ENCODE measurements around the gene APPL1. TPM values are rescaled to one million over a fixed set of nuclear protein-coding genes. Genes with fewer than 3 reads are reported as not detected.

APPL1 gene
- total and polyA plus RNA-seq, 2 of the 13 experiments (the other 11 are each of a cell fraction or from before 2014, with no cell fraction given): 14.3 to 29.0 TPM

DNA sequence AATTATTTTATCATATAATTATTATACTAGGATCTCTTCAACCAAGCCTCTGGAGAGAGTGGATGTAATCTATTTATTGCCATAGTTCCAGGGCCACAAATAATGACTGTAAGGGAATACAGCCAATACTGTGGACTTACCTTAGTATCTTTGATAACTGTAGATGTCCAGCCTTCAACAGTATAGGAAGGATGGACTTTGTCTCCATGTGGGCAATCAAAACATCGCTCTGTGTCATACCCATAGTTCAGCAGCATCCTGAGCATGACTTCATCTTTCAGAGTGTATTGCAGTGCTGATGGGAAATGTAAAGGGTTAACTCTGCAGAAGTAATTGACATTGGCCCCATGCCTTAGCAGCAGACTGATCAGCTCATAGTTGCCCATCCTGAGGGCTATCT, 50.7 kb downstream of the APPL1 start:
- POLR2A ChIA-PET: no interaction called here
- CTCF ChIA-PET (ENCODE audit: low intra/inter-chr PET ratio, low total read pairs): no interaction called here

DNA sequence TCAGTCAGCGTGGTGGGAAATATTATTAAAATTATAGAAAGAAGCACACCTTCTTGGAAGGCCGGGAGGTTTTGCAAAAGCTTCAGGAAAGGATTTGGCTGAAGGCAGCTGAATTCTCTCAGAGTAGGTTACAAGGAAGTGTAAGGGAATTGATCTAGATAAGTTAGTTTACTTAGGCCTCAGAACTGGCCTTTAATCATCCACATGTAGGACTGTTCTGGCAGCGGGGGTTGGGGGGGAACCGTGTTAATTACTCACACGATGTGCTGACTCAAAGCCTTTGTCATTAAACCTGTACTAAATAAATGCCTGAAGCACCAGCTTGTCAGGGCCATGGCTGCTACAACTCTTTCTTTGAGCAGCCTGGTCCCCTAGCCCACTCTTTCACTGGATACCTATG, 52.2 kb downstream of the APPL1 start:
- ChIA-PET CTCF (ENCODE audit: low intra/inter-chr PET ratio, low total read pairs) (no interaction called here), POLR2A (no interaction called here)
- Histone ChIP-seq H3K9ac (ENCODE audit: insufficient read depth, low read depth, low read length) (no peak overlapping the region), H3K36me3 (replicated peaks in 1 of 2; ENCODE audit: control insufficient read depth in 1 of 2, insufficient read depth in 2 of 2, low read length in 2 of 2) (no peaks in the 10 kb centered on the region; a peak in 1 of 5 replicates), H3K27ac (ENCODE audit: extremely low read length, insufficient read depth, low read length) (no peak overlapping the region), H3K4me2 (ENCODE audit: low read depth, low read length) (no peak overlapping the region), H3K79me2 (ENCODE audit: insufficient read depth, low read length) (no peaks in the 10 kb centered on the region), H3K4me1 (ENCODE audit: insufficient read depth, low read length) (no peaks in the 10 kb centered on the region), H3K9me3 (ENCODE audit: low read length) (0 out of 2 replicates have a peak, but pooled peaks cover 4% of the 10 kb centered on the region), H3K27me3 (ENCODE audit: control insufficient read depth in 1 of 2, insufficient read depth in 2 of 2, low read length in 2 of 2) (no peaks in the 10 kb centered on the region), H3K4me3 (replicated peaks in 1 of 3; ENCODE audit: insufficient read depth in 1 of 3, low read depth in 2 of 3, low read length in 3 of 3) (no peak overlapping the region), H2AFZ (ENCODE audit: low read length) (no peak overlapping the region), H4K20me1 (ENCODE audit: insufficient read depth, low read length) (no peaks in the 10 kb centered on the region)
- BruUV-seq (replicated peaks): no TSS peak
- in situ Hi-C loops (cut with HindIII; ENCODE audit: extremely low pct_ligation_motif_present, low pct_unique_long_range_greater_than_20kb): no loop called here
- no peak for ATAC-seq
- no peak for DNase-seq (ENCODE audit: low spot score)
- intact Hi-C loops (cut with micrococcal nuclease; ENCODE audit: unreplicated experiment): no loop called here
- WGBS (ENCODE audit: low lambda C conversion rate): 63% methylated on average over 5 of the region's 5 CpGs
- FAIRE-seq: no peak
- TF ChIP-seq ZMYM2 (CRISPR knock-in tag; IDR thresholded peaks at IDR 0.05): no peak
- TF ChIP-seq, protein P1, sequence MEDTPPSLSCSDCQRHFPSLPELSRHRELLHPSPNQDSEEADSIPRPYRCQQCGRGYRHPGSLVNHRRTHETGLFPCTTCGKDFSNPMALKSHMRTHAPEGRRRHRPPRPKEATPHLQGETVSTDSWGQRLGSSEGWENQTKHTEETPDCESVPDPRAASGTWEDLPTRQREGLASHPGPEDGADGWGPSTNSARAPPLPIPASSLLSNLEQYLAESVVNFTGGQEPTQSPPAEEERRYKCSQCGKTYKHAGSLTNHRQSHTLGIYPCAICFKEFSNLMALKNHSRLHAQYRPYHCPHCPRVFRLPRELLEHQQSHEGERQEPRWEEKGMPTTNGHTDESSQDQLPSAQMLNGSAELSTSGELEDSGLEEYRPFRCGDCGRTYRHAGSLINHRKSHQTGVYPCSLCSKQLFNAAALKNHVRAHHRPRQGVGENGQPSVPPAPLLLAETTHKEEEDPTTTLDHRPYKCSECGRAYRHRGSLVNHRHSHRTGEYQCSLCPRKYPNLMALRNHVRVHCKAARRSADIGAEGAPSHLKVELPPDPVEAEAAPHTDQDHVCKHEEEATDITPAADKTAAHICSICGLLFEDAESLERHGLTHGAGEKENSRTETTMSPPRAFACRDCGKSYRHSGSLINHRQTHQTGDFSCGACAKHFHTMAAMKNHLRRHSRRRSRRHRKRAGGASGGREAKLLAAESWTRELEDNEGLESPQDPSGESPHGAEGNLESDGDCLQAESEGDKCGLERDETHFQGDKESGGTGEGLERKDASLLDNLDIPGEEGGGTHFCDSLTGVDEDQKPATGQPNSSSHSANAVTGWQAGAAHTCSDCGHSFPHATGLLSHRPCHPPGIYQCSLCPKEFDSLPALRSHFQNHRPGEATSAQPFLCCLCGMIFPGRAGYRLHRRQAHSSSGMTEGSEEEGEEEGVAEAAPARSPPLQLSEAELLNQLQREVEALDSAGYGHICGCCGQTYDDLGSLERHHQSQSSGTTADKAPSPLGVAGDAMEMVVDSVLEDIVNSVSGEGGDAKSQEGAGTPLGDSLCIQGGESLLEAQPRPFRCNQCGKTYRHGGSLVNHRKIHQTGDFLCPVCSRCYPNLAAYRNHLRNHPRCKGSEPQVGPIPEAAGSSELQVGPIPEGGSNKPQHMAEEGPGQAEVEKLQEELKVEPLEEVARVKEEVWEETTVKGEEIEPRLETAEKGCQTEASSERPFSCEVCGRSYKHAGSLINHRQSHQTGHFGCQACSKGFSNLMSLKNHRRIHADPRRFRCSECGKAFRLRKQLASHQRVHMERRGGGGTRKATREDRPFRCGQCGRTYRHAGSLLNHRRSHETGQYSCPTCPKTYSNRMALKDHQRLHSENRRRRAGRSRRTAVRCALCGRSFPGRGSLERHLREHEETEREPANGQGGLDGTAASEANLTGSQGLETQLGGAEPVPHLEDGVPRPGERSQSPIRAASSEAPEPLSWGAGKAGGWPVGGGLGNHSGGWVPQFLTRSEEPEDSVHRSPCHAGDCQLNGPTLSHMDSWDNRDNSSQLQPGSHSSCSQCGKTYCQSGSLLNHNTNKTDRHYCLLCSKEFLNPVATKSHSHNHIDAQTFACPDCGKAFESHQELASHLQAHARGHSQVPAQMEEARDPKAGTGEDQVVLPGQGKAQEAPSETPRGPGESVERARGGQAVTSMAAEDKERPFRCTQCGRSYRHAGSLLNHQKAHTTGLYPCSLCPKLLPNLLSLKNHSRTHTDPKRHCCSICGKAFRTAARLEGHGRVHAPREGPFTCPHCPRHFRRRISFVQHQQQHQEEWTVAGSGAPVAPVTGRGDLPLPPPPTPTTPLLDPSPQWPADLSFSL (CRISPR knock-in tag; IDR thresholded peaks at IDR 0.05): no peak
- no peak for TF ChIP-seq ZNF614 (CRISPR knock-in tag; IDR thresholded peaks at IDR 0.05; ENCODE audit: borderline replicate concordance)
- TF ChIP-seq NFE2L2 (IDR thresholded peaks at IDR 0.05; ENCODE audit: low read length): no peak
- TF ChIP-seq NR2F1 (CRISPR knock-in tag; IDR thresholded peaks at IDR 0.05): no peak
- TF ChIP-seq RXRB (CRISPR knock-in tag; IDR thresholded peaks at IDR 0.05; ENCODE audit: borderline replicate concordance): no peak
- TF ChIP-seq CREB1 (IDR thresholded peaks at IDR 0.05): no peak
- TF ChIP-seq CREB1 (CRISPR knock-in tag; IDR thresholded peaks at IDR 0.05): no peak
- no peak for TF ChIP-seq ZNF335 (CRISPR knock-in tag; IDR thresholded peaks at IDR 0.05)

More for the DNA sequence above, 50.7 kb downstream of the APPL1 start:
- H2AFZ ChIP-seq (ENCODE audit: low read length): no peak overlapping the region
- no TSS peak for BruUV-seq (replicated peaks)
- FAIRE-seq: no peak
- no peaks in the 10 kb centered on the region for H4K20me1 ChIP-seq (ENCODE audit: insufficient read depth, low read length)
- peak; percentile 12 for DNase-seq (ENCODE audit: low spot score)
- ATAC-seq: peak; percentile 60; the same call in 2 of the 3 replicates
- WGBS (ENCODE audit: low lambda C conversion rate): 85% methylated on average over 1 of the region's 1 CpG
- no peaks in the 10 kb centered on the region for H3K27me3 ChIP-seq (ENCODE audit: control insufficient read depth in 1 of 2, insufficient read depth in 2 of 2, low read length in 2 of 2)
- H3K79me2 ChIP-seq (ENCODE audit: insufficient read depth, low read length): no peaks in the 10 kb centered on the region
- H3K9ac ChIP-seq (ENCODE audit: insufficient read depth, low read depth, low read length): no peak overlapping the region
- intact Hi-C loops (cut with micrococcal nuclease; ENCODE audit: unreplicated experiment) (no loop called here), in situ Hi-C loops (cut with HindIII; ENCODE audit: extremely low pct_ligation_motif_present, low pct_unique_long_range_greater_than_20kb) (no loop called here)
- H3K9me3 ChIP-seq (ENCODE audit: low read length): 0 out of 2 replicates have a peak, but pooled peaks cover 4% of the 10 kb centered on the region
- H3K4me3 ChIP-seq (replicated peaks in 1 of 3; ENCODE audit: insufficient read depth in 1 of 3, low read depth in 2 of 3, low read length in 3 of 3): no peak overlapping the region
- H3K4me1 ChIP-seq (ENCODE audit: insufficient read depth, low read length): no peaks in the 10 kb centered on the region
- H3K27ac ChIP-seq (ENCODE audit: extremely low read length, insufficient read depth, low read length): no peak overlapping the region
- no peak overlapping the region for H3K4me2 ChIP-seq (ENCODE audit: low read depth, low read length)
- no peaks in the 10 kb centered on the region; a peak in 1 of 5 replicates for H3K36me3 ChIP-seq (replicated peaks in 1 of 2; ENCODE audit: control insufficient read depth in 1 of 2, insufficient read depth in 2 of 2, low read length in 2 of 2)
- TF ChIP-seq, protein P2, sequence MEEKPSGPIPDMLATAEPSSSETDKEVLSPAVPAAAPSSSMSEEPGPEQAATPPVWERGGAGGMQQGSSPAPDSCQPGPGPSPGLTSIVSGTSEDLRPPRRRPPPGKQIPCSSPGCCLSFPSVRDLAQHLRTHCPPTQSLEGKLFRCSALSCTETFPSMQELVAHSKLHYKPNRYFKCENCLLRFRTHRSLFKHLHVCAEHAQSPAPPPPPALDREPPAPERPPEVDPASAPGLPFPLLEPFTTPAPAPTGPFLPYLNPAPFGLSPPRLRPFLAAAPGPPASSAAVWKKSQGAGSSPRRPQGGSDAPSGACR (CRISPR knock-in tag; IDR thresholded peaks at IDR 0.05): no peak
- TF ChIP-seq ZNF652 (CRISPR knock-in tag; IDR thresholded peaks at IDR 0.05; ENCODE audit: borderline replicate concordance, low read depth): peak; percentile 75; the same call in 1 of the 2 replicates
- TF ChIP-seq FOXM1 (CRISPR knock-in tag; IDR thresholded peaks at IDR 0.05): no peak
- no peak for TF ChIP-seq WIZ (CRISPR knock-in tag; IDR thresholded peaks at IDR 0.05)

Measured in HepG2 (cell line).